Suprapubic skin (tissue), 4 donors: ENCODE results near the gene LPCAT4.
"Not testable (repeated sequence)": the region's sequence is repeated elsewhere in the genome, so short reads cannot be mapped to it uniquely, and the experiment has no call there.

Experiments
- EP300 ChIP-seq: sonication (generic); formaldehyde crosslinking; IDR thresholded peaks from one replicate; pipeline ENCODE4 v1.6.1; 2017; ENCODE audit warnings: antibody characterized with exemption
- POLR2A ChIP-seq, 2 donors: fragments of 450-650 bp; IDR thresholded peaks; one replicate each; pipeline ENCODE4 v1.6.1; 2017; ENCODE audit warnings: antibody characterized with exemption in 2 of 2, mild to moderate bottlenecking in 2 of 2, moderate library complexity in 2 of 2
- POLR2AphosphoS5 ChIP-seq, 3 donors: sonication (generic); formaldehyde crosslinking; IDR thresholded peaks; one replicate each; pipeline ENCODE4 v1.6.1; 2017; ENCODE audit warnings: antibody characterized with exemption in 3 of 3
- TF ChIP-seq, protein P1 (sequence below), 2 donors: fragments of 200-600 bp in 1 of 2; fragments of 450-650 bp in 1 of 2; sonication (generic) in 1 of 2; IDR thresholded peaks; one replicate each; pipeline ENCODE4 v1.5.1; 2016 to 2019; ENCODE audit warnings: antibody characterized with exemption in 2 of 2, mild to moderate bottlenecking in 1 of 2, moderate library complexity in 1 of 2

- TF ChIP-seq, protein P1, sequence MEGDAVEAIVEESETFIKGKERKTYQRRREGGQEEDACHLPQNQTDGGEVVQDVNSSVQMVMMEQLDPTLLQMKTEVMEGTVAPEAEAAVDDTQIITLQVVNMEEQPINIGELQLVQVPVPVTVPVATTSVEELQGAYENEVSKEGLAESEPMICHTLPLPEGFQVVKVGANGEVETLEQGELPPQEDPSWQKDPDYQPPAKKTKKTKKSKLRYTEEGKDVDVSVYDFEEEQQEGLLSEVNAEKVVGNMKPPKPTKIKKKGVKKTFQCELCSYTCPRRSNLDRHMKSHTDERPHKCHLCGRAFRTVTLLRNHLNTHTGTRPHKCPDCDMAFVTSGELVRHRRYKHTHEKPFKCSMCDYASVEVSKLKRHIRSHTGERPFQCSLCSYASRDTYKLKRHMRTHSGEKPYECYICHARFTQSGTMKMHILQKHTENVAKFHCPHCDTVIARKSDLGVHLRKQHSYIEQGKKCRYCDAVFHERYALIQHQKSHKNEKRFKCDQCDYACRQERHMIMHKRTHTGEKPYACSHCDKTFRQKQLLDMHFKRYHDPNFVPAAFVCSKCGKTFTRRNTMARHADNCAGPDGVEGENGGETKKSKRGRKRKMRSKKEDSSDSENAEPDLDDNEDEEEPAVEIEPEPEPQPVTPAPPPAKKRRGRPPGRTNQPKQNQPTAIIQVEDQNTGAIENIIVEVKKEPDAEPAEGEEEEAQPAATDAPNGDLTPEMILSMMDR (IDR thresholded peaks at IDR 0.05) = not testable (repeated sequence)
- TF ChIP-seq POLR2A (IDR thresholded peaks at IDR 0.05); EP300; POLR2AphosphoS5 (IDR thresholded peaks at IDR 0.05): not testable (repeated sequence)
These were observed 26.0 kb upstream of the LPCAT4 start for GRCh38 chr15:34392981-34393380.
